ENCODE results near the gene SPDYE17.
A peak's percentile ranks its signal among the peaks of the same experiment; 100 is the strongest.
"Not testable (repeated sequence)": the region's sequence is repeated elsewhere in the genome, so short reads cannot be mapped to it uniquely, and the experiment has no call there.

SPDYE17 gene

DNA sequence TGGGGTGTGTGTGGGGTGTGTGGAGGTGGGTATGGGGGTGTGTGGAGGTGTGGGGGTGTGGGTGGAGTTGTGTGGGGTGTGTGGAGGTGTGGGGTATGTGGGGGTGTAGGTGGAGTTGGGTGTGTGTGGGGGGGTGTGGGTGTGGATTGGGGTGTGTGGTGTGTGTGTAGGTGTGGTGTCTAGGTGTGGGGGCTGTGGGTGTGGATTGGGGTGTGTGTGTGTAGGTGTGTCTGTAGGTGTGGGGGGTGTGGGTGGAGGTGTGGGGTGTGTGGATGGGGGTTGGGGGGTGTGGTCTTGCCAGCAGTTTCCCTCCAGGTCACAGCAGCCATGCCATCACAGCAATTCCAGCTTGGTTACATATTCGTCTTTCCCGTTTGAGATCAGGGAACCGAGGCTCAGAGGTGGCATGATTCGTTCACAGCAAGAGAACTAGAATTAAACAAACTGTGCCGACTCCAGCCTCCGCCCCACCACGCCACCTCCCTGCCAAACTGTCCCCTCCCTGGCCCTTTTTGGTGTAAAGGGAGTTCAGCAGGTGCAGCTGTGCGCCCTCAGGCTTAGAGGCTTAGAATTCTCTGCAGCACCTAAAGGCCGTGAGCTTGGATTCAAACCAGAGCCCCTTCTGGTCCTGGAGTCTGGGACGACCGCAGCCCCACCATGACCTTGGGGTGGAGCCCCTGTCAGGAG lies 33.3 kb downstream of the SPDYE17 start:
- DNase-seq = peak in 5 of 56 donors; percentile 8 to 52 (median 21)

DNA sequence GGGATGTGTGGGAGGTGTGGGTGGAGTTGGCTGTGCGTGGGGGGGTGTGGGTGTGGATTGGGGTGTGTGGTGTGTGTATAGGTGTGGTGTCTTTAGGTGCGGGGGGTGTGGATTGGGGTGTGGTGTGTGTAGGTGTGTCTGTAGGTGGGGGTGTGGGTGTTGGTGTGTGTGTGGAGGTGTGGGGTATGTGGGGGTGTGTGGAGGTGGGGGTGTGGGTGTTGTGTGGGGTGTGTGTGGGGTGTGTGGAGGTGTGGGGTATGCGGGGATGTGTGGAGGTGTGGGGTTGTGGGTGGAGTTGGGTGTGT lies 33.9 kb downstream of the SPDYE17 start:
- DNase-seq = no peak

DNA sequence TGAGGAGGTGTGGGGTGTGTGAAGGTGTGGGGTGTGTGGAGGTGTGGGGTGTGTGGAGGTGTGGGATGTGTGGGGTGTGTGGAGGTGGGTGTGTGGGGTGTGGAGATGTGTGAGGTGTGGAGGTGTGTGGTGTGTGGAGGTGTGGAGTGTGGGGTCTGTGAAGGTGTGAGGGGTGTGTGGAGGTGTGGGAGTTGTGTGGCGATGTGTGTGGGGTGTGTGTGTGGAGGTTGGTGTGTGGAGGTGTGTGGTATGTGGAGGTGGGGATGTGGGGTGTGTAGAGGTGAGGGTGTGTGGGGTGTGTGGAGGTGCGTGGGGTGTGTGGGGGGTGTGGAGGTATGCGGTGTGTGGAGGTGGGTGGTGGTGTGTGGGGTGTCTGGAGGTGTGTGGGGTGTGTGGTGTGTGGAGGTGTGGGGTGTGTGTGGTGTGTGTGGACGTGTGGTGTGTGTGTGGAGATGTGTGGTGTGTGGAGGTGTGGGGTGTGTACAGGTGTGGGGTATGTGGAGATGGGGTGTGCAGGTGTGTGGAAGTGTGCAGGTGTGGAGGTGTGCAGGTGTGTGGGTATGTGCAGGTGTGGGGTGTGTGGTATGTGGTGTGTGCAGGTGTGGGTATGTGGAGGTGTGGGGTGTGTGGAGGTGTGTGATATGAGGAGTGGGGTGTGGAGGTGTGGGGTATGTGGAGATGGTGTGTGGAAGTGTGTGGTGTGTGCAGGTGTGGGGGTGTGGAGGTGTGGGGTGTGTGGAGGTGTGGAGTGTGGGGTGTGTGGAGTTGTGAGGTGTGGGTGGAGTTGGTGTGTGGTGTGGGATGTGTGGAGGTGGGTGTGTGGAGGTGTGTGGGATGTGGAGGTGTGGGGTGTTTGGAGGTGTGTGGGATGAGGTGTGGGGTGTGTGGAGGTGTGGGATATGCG lies 34.5 kb downstream of the SPDYE17 start:
- DNase-seq = peak in 1 of 56 donors; percentile 33

DNA sequence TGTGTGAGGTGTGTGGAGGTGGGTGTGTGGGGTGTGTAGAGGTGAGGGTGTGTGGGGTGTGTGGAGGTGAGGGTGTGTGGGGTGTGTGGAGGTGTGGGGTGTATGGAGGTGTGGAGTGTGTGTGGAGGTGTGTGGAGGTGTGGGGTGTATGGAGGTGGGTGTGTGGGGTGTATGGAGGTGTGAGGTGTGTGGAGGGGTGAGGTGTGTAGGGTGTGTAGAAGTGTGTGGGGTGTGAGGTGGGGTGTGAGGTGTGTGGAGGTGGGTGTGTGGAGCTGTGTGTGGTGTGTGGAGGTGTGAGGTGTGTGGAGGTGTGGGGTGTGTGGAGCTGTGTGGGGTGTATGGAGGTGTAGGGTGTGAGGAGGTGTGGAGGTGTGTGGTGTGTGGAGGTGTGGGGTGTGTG lies 35.2 kb downstream of the SPDYE17 start:
- not testable (repeated sequence) for DNase-seq

DNA sequence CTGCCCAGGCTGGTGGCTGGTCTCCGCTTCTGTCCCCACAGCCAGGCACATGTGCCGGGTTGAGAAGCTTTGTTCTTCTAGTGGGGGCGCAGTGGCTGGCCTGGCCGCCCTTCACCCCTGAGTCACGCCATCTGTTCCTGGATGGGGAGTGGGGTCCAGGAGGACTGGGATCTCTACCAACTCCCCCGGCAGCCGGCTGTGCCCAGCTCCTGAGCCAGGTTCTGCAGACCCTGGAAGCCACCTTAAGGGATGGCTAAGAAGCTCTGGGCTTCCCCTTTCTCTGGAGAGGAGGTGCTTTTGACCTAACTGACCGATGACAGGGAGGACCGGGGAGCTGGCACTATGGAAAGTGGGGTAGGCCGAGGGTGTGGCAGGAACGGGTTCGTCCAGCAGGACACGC lies 37.9 kb downstream of the SPDYE17 start:
- DNase-seq = not testable (repeated sequence)

DNA sequence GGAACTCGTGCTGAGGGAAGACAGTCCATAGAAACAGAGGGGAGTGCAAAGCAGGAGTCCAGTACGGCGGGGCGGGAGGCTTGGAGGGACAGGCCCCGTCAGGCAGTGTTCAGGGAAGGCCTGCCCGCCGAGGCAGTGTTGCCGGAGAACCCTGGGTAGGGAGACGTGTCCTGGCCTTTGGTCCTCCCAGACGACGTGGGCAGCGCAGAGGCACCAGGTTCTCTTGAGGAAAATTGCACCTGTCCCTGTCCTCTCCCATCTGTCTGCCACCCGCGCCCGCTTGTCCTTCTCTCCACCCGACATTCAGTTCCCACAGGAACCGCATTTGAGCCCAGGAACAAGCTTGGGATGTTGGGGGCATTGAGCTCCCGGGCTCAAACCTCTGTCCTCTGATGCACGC lies 38.3 kb downstream of the SPDYE17 start:
- DNase-seq = not testable (repeated sequence)

DNA sequence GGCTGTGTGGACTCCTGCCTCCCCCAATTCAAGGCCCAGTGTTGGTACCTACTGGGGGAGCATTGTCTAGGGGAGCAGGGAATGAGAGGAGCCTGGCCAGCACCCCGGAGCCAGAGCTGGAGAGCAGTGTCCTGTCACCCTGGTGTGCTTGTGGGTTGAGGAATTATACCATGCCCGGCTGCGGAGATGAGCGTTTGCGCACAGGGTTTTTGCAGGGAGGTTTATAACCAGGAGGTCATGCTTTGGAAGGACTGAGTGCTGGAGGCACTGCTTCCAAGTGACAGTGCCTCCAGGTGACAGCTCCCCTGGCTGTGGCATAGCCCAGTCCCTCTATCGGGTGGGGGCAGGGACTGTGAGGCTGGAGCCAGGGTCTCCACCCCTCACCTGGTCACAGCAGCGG lies 39.3 kb downstream of the SPDYE17 start:
- not testable (repeated sequence) for DNase-seq

DNA sequence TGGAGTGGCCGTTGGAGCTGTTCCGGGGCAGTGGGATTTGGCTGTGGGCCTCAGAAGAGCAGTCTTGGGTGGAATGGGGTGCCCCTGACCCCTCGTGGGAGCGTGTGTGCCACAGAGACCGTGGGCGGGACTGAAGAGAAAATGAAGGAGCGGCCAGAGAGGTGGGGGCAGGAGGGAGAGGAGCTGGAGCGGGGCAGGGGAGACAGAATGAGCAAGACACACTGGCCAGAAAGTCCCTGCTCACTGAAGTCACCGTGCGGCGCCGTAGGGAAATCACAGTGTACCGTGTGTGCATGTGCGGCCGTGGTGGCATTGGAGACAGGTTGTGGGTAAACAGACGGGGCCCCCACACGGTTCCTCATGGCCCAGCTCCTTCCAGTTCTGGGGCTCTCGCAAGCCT lies 40.0 kb downstream of the SPDYE17 start:
- not testable (repeated sequence) for DNase-seq

DNA sequence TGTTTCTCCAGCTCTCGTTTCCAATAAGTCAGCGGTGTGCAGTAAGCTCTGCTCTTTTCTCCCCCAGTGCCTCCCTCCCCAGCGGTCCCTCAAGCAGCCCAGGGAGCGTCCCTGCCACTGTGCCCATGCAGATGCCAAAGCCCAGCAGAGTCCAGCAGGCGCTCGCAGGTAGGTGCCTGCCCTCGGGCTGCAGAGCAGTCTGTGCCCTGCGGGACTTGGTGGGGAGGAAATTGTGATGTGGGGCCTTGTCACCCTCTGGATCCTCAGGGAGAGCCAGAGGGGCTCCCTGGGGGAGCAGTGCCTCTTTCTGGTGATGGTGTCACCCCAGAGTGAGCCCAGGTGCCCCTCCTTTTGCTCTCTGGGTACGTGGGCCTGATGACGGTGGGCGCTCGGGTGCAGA lies 42.0 kb downstream of the SPDYE17 start:
- not testable (repeated sequence) for DNase-seq

DNA sequence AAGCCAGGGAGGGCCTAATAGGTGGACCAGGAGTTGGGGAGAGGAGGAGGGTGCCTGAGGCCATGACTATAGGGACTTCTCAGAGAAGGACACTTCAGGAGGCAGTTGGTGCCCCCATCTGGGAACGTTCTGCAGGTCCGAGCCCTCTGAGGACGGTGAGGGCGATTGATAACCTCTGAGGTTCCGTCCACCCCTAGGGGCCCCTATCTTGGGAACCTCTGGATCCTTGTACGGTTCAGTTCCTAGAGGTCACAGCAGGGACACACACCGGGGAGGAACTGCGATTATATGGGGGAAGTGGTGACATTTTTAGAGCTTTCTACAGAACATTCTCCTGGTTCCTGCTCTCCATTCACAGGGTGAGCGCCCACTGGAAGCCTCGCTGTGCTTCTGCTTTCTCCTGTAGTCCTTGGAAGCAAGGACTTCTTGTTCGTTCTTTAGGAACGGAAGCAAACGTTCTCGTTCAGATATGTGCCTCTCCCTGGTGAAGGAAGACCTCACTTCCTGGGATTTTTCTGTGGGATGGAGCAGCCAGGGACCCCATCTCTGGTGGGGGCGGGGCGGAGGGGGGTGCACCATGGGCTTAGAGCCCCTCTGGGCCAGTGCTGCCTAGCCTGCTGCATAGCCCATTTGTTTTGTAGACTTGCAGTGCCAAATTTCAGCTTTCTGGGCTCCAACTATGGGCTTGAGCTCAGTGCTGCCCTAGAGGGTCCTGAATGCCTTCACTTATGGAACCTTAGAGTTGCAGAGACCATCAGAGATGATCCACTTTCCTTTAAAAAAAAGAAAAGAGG lies 46.0 kb downstream of the SPDYE17 start:
- DNase-seq = not testable (repeated sequence)

DNA sequence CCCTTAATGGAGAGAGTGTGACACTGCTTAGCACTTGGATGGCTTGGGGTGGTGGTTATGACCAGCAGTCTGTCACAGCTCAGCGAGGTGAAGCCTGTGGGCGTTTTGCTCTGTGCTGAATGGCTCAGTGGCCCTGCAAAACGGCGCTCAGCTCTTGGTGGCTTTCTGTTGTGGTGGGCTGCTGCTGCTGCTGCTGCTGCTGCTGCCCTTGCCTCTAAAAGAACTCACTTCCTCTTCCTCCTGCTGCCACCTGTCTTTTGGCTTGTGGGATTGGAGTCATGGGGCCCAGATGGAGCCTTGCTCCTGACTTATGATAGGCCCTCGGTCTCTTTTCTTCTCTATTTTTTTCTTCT lies 47.4 kb downstream of the SPDYE17 start:
- DNase-seq = not testable (repeated sequence)

DNA sequence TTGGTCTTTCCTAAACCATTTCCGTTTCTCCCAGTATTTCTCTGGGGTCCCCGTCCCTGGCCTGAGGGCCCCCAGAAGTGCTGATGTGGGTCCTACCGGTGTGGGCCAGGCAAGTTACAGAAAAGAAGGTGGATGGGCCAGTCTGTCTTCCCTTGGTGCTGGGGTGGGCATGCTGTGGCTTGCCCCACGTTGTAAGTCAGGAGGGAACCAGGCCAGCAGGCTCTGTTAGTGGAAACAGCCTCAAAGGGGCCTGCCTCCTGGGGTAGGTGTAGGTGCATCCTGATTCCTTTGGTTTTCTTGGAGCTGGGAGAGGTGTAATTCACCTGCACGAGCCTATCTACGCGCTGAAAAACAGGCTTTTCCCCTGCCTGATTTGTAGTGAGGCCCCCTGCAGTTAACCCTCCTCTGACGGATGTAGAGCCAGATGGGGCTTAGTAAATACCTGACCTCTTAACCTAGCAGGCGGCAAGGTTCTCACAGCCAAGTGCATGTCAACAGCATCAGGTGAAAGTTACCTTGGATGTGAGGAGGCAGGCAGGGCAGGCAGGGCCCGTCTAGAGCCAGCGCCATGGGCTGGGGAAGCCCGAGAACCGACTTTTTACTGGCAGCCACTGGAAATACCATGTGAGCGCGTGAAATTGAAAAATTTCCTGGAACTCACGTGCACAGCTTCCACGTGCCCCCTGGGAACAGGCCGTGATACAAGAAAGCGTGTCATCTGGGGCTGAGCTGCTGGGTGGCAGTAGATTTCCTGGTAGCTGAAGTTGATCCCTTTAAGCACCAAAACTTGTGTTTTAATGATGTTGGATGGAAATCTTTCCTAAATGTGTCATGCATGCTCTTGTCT lies 48.0 kb downstream of the SPDYE17 start:
- not testable (repeated sequence) for DNase-seq

DNA sequence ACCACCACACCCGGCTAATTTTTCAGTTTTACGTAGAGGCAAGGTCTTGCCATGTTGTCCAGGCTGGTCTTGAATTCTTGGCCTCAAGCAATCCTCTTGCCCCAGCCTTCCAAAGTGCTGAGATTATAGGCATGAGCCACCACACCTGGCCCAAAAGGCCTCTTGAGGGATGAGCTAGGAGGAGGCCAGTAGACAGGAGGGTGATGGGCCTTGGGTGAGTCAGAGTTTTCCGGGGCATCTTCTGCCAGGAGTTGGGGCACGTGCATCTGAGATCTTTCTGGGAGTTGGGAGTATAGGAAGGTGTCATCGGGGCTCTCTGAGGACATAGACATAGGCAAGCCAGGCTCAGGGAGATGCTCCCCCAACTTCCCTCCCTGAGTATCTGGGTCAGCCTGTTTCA lies 48.8 kb downstream of the SPDYE17 start:
- not testable (repeated sequence) for DNase-seq

DNA sequence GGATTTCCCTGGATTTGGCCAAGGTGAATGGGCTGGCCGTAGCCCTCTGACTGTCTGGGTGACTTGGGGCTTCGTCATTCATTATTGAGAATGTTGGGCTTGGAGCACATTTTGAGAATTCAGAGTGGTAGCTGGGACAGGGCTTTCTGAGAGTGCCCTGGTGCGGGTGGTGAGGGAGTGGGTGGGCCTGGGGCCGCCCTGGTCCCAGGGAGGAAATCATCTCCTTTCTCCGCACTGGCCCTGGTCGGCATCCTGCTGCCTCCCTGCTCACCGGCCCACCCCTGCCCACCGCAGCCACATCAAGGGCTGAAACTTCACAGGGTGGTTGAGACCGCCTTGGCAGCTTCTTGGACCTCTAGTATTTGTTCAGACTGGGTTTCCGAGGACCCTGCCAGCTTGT lies 49.7 kb downstream of the SPDYE17 start:
- DNase-seq = not testable (repeated sequence)

DNA sequence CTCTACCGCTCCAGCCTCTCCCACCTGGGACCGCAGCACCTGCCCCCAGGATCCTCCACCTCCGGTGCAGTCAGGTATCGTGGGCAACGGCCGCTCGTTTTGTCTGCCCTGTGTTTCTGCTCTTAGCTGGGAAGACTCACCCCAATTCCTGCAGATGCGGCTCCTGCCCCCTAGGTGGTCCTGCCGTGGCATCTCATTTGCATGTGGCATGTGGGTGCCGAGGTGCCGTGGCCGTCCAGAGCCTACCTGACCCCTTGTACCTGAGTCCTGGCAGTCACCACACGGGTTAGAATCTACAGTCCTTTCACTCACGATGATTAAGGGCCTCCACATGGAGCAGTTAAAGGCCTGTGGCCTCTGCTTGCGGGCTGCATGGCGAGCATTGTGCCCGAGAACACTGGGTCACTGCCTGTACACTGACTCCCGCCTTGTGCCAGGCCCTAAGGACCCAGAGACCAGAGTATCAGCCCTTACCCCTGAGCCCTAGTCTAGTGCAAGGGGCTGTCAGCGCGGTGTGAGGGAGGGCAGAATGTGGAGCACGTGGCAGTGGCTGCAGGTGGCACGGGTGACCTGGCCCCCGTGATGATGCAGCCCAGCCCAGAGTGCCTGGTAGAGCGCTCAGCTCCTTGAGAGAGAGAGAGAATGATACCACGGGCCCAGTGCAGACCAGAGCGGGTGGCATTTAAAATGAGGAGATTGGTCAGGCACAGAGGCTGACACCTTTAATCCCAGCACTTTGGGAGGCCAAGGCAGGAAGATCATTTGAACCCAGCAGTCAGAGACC lies 50.8 kb downstream of the SPDYE17 start:
- not testable (repeated sequence) for DNase-seq

DNA sequence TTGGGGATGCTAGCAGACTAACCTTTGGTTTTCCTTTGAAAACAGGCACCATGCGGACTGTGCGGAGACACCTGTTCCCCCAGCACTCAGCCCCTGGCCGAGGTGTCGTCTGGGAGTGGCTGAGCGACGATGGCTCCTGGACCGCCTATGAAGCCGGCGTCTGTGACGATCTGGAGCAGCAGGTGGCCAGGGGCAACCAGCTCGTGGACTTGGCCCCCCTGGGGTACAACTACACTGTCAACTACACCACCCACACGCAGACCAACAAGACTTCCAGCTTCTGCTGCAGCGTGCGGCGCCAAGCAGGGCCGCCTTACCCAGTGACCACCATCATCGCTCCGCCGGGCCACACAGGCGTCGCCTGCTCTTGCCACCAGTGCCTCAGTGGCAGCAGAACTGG lies 51.6 kb downstream of the SPDYE17 start:
- DNase-seq = not testable (repeated sequence)

DNA sequence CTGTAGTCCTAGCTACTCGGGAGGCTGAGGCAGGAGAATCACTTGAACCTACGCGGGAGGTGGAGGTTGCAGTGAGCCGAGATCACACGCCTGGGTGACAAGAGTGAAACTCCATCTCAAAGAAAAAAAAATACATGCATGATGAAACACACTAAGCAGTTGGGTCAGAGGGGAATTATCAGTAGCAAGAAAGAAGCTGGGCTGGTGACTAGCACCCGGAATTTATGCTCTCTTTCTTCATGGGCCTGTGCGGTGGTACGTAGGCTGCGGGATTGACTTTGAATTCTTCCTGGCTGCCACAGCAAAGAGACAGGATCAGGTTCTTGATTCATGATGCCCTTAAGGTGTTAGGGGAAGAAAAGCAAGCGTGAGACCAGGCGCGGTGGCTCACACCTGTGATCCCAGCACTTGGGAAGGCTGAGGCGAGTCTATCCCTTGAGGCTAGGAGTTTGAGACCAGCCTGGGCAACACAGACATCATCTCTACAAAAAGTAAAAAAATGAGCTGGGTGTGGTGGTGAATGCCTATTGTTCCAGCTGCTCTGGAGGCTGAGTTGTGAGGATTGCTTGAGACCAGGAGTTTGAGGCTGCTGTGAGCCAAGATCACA lies 54.3 kb downstream of the SPDYE17 start:
- DNase-seq = not testable (repeated sequence)

DNA sequence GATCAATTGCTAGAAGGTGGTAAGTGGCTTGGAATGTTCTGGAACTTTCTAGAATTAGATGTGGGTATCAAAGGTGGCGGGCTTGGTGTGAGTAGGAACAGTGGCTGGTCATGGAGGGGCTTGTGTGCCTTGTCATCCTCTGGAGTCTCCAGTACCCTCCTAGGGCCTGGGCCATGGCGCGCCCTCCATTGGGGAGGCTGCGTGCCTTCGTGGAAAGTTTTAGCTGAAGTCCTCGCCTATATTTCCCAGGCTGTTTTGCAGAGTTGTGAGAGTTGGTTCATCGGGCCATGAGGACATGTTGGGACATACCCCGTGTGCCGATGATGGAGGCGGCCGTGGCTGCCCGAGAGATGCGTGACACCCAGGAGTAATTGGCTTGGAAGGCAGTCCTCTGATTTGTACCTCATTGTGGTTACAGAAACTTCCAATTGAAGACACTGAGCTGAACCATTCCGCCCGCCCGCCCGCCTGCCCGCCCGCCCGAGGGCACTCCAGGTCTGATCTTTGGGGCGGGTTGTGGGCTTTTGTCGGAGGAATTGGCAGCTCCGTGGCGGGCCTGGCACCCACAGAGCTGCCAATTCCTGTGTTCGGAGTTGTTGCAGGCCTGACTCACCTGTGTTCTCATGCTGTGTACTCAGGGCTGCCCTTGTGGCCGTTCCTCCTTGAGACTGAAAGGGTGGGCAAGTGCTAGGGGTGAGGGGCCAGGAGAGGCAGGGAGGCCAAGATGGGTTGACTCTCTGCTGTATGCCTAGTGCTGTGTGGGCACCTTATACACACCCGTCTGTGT lies 57.2 kb downstream of the SPDYE17 start:
- DNase-seq = not testable (repeated sequence)

DNA sequence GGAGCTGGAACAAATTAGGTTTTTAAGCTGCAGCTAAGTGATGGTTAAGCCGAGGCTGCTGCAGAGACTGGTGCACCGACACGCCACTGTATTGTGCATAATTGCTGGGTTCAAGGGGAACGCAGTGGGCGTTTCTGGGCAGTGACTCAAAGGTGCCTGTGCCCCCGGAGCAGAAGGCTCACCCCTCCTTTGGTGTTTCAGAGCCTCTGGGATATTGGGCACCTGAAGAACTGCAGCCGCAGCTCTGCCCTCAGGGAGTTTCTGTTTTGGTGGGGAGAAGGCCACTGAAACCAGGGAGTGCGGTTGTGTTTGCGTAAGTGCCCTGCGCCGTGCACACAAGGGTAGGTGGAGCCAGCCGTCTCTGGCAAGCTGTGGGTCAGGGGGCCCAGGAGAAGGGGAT lies 57.8 kb downstream of the SPDYE17 start:
- not testable (repeated sequence) for DNase-seq

Data from nucleus accumbens (tissue), 56 donors.